Measurements from ENCODE around the gene FFAR2.
"Not testable (repeated sequence)": the region's sequence is repeated elsewhere in the genome, so short reads cannot be mapped to it uniquely, and the experiment has no call there.

The FFAR2 gene

DNA sequence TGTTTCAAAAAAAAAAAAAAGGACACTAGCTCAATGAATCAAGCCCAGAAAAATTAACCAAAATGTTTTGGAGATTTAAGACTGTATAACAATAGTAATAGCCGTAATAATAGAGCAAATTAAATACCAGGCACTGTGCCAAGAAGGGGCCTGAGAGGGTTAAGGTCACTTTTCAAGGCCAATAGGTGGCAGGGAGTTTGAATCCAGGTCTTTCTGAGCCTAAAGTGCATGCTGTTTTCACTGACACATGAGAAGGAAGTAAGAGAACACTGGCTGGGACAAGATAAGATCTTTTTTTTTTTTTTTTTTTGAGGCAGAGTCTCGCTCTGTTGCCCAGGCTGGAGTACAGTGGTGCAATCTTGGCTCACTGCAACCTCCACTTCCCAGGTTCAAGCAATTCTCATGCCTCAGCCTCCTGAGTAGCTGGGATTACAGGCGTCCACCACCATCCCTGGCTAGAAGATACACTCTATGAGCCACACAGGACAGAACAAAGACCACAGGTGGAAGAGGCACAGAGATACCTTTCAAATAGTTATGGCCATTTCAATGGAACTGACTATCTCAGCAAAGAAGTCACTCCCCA, 7.7 kb downstream of the FFAR2 start:
- no peak for DNase-seq (ENCODE audit: low spot score)

DNA sequence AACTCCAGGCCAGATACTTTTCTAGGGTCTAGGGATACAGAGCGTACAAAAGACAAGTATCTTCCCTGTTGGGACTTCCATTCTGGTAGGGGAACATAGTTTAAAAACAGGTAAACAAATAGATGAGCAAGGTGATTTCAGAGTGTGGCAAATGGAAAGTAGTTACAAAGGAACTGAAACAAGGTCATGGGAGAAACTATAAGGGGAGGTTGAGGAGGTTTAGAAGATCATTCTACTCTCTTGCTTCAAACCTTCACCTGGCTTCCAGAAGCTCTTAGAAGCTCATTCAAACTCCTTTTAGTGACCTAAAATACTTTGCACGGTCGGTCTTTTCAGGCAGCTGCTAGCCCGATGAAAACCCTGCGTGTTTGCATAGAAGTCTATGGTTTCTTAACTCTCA, 9.1 kb downstream of the FFAR2 start:
- DNase-seq (ENCODE audit: low spot score): no peak

DNA sequence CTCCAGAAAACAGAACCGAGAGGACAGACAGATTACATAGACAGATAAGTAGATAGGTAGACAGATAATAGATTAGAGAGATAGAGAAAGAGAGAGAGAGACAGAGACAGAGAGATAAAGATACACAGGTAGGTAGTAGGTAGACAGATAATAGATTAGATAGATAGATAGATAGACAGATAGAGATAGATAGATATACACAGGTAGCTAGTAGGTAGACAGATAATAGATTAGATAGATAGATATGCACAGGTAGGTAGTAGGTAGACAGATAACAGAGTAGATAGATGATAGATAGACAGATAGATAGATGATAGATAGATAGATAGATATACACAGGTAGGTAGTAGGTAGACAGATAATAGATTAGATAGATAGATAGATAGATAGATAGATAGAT, 10.1 kb downstream of the FFAR2 start:
- no peak for DNase-seq (ENCODE audit: low spot score)

DNA sequence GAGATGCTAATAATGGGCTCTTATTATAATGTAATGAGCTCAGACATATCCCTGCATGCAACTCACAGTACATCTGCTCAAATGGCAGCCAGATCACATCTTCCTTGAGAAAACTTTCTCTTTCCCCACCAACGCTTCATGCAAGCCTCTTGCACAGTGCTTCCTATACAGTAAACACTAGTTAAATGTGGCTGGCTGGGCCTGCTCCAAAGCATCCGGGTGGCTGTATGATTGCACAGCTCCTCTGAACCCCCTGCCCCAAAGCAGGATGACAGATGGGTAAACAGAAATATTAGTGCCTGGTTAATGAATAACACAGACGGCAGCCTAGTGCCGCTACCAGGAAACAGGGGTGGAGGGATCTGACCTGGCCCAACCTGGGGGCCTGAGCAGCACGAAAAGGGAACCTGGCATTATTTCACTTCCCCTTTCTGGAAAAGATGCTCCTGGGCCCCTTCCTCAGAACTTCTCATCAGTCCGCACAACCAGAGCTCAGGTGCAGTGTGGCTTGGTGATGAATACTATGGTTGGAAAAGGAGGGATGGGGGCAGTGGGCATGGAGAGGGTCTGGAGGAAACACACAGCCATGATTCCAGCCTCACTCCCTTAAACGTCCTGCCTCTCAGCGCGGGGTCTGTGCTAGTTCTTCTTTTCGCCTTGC, 10.8 kb downstream of the FFAR2 start:
- no peak for DNase-seq (ENCODE audit: low spot score)

DNA sequence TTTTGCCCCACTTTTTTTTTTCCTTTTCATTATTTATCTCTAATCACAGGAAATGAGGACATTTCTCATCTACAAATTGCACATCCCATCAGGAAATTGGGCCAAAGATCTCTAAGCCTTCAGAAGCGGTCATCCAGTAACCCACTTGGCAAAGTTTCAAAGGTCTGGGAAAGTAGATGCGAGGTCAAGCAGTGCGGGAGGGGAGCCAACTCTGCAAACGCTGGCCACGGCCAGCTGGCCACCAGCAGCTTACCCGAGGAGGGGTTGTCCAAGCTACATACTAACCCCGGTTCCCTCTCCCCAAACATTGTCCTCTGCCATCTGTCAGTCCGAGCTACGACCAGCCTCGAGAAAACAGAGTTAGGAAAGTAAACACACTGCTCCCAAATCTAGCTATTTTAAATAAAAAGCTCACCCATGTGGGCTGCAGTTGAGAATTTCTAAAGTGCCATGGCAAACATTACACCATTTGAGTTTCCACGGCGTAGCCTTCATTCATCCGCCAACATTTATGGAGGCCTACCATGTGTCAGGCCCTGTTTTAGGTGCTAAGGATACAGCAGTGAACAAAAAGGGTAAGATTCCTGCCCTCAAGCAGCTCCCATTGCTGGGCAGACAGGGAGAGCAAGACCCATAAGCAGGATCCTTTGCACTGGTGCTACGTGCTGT, 11.5 kb downstream of the FFAR2 start:
- no peak for DNase-seq (ENCODE audit: low spot score)

DNA sequence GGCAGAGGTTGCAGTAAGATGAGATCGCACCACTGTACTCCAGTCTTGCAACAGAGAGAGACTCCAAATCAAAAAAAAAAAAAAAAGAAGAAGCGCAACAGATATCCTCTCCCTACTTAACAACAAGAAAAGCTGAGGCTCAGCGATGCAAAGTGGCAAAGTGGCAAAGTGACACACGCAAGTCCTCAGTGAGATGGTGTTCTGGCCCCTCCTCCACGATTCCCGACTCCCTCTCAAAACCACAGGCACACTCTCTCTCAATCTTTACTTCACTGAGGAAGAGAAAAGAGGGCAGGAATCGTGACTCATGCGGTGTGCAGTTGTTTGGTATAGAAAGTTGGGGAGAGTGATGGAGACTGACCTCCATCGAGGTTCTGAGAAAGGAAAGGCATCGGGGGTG, 12.6 kb downstream of the FFAR2 start:
- no peak for DNase-seq (ENCODE audit: low spot score)

DNA sequence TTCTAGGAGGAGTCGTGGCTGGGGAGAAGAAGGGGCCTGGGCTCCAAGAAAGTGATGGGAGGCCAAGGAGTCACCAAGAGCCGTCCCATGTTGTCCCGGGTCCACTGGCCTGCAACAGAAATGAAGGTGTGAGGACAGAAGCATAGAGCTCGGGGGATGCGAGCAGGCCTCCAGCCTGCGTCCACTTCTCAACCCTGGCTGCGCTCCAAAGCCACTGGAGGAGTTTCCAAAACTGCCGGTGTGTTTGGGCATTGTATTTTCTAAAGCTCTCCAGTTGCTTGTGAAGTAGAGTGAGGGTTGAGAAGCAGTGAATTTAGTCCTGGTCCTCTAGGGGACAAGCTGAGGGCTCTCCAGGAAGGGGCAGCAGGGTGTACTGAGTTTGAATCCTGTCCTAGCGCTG, 13.0 kb downstream of the FFAR2 start:
- DNase-seq (ENCODE audit: low spot score): no peak

DNA sequence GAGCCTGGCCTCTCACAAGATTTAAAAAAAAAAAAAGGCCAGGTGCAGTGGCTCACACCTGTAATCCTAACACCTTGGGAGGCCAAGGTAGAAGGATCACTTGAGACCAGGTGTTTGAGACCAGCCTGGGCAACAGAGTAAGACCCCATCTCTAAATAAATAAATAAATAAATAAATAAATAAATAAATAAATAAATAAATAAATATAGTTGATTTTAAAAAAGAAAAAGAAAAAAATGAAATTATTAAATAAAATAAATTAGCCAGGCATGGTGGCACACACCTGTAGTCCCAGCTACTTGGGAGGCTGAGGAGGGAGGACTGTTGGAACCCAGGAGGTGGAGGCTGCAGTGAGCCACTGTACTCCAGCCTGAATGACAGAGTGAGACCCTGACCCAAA, 13.7 kb downstream of the FFAR2 start:
- DNase-seq (ENCODE audit: low spot score): not testable (repeated sequence)

DNA sequence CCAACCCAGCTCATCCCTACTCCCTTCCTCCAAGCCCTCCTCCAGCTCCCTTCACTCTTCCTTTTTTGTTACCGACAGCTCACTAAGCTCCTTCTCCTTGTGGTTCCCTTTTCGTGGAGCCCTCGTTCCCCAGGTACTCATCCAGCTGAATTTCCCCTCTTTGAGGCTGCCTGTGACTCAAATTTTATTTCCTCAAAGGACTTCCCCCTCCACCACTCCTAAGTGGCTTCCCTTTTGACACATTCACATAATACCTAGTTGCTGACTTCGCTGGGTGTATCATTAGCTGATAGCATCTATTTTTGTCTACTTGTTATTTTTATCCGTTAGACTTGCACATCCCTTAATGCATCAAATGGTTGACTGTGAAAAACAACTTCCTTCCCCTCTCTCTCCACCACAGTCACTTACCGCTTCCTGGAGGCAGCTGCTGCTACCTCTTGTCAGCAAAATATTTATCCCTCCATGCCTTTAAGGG, 14.5 kb downstream of the FFAR2 start:
- DNase-seq (ENCODE audit: low spot score): peak; percentile 60

DNA sequence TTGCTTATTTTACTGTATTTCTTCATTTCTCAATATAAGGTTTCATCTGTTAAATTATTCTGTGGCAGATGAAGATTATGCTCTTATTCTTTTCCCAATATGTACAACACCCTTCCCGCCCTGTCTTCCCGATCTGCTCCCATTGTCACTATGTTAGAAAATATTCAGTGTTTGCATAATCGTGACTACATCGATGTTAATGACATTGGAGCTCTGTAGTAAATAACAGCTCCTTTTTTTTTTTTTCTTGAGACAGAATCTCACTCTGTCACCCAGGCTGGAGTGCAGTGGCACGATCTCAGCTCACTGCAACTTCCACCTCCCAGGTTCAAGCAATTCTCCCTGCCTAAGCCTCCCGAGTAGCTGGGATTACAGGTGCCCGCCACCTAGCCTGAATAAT, 14.9 kb downstream of the FFAR2 start:
- not testable (repeated sequence) for DNase-seq (ENCODE audit: low spot score)

DNA sequence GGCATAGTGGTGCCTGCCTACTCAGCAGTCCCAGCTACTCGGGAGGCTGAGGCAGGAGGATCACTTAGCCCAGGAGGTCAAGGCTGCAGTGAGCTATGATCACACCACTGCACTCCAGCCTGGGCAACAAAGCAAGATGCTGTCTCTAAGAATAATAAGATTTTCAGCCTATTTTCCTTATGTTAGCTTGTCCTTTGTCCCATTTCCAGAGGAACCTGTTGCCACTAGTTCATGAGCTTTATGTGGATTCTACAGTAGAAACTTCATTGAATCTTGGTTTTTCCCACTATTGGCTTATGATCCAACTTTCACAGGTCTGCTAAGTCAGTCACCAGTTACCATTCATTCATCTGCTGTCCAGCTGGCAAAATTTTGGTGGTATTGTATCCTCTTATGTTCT, 18.2 kb downstream of the FFAR2 start:
- DNase-seq (ENCODE audit: low spot score): no peak

DNA sequence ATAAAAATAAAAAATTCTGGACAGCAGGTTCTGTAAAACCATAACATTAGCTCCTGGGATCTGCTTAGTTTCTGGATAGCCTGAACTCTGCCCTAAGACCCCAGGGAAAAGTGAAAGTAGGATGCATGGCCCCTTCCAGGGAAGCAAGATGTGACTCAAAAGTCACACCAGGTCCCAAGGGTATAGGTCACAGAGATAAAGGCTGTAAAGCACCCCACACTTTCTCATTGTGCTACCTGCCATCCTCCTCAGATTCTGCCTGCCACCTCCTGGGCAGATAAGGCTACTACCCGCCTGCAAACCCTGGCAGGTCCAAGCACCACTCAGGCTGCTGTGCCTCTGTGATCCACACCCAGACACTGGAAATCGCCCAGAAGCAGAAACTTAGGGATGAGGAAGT, 20.6 kb downstream of the FFAR2 start:
- DNase-seq (ENCODE audit: low spot score): no peak

DNA sequence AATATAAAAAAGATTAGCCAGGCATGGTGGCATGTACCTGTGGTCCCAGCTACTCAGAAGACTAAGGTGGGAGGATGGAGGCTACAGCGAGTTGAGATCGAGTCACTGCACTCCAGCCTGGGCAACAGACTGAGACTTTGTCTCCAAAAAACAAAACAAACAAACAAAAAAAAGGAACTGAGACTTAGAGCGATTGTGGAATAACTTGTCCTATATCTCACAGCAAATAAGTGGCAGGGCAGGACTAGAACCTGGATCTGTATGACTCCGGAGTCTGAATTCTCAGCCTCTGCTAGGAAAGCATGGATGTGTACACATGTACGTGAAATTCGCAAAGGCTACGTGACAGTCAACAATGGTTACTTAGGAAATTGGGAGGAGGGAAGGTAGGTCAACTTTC, 22.1 kb downstream of the FFAR2 start:
- no peak for DNase-seq (ENCODE audit: low spot score)

DNA sequence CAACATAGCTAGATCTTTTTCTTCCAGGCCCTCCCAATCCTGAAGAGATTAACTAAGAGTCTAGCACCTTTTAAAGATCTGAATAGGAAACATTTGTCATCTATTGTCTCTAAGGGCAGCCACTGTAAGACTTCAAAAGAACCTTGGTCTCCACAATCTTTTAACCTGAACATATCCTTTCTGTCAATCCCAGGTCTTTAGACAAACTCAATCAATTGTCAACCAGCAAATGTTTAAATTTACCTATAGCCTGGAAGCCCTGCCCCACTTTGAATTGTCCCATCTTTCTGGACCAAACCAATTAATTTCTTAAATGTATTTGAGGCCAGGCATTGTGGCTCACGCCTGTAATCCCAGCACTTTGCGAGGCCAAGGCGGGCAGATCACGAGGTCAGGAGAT, 23.0 kb downstream of the FFAR2 start:
- DNase-seq (ENCODE audit: low spot score): not testable (repeated sequence)

DNA sequence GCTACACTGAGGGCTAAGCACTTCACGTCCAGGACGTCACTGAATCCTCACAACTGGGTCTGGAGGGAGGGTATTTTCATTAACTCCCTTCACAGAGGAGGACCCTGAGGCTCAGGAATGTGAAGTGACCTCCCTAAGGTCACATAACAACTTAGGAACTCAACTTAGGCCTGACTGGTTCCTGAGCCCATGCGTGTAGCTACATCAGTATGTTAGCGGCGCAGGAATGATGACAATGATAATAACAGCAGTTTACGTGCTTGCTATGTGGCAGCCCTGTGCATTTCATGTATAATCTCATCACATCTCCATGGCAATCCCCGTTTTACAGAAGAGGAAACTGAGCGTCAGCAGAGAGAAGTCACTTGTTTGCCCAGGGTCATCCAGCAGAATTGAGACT, 23.9 kb downstream of the FFAR2 start:
- DNase-seq (ENCODE audit: low spot score): no peak

DNA sequence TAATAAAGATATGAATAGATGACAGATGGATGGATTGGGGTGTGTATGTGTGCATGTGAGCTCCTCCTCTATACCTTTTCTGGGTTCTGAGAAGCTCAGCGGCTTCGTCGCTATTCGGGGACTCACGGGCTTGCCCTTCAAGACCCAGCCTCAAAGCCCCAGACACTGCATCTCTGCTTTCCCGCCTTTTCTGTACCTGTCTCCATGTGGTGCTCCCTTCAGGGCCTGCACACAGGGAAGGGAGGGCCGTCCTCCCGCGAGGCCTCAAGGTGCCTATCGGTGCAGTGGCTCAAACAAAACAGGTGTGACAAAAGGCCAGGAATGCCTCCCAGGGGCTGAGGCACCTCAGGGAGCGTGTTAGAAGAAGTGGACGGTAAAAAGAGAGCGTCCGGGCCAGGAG, 26.0 kb downstream of the FFAR2 start:
- no peak for DNase-seq (ENCODE audit: low spot score)

DNA sequence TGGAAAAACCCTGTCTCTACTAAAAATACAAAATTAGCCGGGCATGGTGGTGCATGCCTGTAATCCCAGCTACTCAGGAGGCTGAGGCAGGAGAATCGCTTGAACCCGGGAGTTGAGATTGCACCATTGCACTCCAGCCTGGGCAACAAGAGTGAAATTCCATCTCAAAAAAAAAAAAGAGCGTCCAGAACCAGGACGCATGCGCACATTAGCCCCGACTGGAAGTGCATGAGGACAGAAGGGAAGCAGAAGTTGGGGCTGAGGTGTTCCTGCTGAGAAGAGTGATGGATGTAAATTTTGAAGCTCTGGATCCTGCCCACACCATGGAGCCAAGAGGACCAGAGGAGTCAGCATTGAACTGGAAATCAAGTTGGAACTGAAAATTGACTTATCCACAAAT, 26.5 kb downstream of the FFAR2 start:
- not testable (repeated sequence) for DNase-seq (ENCODE audit: low spot score)

DNA sequence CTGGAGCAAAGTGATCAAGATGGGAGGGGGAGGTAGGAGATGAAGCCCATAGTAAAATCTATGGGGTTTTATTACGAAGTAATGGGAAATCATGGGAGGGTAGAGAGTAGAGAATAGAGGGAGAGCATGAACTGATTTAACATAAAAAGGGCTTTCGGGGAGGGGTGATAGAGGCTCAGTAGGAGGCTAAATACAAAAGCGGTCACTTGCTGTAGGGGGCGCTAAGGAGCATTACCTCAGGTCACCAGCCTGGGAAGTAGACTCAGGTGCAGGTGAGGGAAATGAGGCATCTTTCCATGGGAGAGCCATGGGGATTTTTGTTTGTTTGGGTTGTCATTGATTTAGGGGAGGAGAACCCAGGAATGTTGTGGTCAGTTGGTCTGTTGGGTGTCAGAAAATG, 28.1 kb downstream of the FFAR2 start:
- no peak for DNase-seq (ENCODE audit: low spot score)

DNA sequence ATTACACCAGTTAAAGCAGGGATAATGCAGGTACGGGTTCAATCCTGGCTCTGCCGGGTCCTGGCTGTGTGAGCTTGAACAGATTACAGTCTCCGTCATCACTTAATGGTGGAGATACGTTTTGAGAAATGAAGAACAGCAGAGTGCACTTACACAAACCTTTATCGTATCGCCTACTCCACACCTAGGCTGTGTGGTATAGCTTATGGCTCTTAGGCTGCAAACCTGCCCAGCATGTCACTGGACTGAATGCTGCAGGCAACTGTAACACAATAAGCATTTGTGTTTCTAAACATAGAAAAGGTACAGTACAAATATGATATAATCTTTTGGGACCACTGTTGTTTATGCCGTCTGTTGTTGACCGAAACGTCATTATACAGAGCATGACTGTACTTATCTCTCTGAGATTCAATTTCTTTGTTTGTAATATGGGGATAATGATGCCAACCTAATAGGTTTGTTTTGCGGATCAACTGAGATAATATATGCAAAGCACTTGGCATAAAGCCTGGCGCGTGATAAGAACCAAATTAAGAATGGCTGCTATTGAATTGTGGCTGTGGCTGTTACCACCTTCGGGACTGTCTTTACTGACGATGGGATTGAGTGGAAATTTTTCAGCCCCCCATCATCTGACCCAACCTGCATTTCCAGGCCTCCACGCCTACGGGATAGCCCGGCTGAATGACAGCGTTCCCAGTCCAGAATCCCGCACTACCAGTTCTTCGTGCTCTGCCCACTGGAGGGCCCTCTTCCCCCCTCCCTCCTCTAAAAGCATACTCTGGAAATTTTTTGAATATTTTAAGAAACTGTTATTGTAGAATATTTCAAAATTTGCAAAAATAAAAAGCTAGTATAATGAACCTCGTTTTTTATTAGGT, 31.0 kb downstream of the FFAR2 start:
- DNase-seq (ENCODE audit: low spot score): no peak

DNA sequence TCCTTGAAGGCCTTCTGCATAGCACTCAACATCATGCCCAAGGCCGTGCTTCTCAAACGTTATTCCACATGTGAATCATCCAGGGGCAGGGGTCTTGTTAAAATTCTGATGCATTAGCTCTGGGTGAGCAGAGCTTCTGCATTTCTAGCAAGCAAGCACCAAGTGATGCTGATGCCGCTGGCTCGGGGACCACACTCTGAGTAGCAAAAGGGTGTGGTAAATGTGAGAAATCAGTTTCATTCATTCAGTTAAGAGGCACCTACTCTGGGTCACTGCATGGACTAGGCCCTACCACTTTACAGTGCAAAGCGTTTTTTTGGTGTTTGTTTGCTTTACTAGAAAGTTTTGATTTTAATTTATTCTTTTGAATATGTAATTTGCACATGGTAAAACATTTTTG, 35.0 kb downstream of the FFAR2 start:
- DNase-seq (ENCODE audit: low spot score): no peak

DNA sequence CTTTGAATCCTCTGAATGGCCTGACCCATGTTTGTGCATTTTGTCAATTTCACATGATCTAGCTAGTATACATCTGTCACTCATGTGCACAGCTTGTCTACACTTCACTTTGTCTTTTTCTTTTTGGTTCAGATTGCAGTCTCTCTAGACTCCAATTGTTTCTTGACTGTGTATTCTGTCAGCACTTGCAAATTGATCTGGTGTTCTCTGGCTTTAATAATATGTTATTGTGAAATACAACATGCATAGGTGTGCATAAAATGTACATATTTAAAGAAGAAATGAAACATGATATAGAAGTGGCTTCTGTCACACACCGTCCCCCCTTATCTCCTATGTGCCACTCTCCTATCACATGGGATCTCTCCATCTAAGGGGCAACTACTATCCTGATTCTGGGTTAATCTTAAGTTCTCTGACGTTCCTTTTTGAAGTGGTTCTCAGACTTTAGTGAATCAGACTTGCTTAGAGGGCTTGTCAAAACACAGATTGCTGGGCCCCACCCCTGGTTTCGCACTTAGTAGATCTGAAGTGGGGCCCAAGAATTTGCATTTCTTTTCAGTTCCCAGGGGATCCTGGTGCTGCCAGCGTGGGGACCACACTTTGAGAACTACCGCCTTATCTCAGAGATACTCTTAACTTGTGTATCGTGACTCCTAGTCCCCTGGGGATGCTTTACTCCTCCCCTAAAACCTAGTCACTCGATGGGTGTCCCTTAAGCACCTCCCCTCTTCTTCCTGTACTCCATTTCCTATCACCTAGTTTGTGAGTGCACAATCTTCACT, 36.4 kb downstream of the FFAR2 start:
- DNase-seq (ENCODE audit: low spot score): no peak

DNA sequence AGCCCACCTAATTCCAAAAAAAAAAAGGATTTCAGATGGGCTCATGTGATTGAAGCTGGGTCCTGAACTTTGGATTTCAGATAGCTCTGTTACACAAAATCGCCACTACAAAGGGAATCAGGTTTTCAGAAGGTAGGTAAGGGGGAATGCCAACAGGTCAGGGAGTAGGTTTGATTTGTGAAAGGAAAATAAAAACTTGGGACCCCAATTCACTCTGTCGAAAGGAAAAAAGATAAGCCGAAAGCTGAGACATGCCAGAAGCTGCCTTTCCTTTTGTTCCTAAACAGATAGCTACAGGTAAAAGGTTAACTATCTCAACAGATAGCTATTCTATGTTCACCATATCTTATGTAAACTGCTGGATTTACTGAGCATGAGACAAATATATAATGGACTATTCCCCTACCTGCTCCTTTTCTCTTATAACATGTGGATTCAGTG, 38.2 kb downstream of the FFAR2 start:
- no peak for DNase-seq (ENCODE audit: low spot score)

All from globus pallidus (tissue), 1 donor.